Suprapubic skin (tissue), 4 donors: ENCODE data around the gene TYMP. TPM values are rescaled to one million over a fixed set of nuclear protein-coding genes. Genes with fewer than 3 reads are reported as not detected.

Experiments used
- DNase-seq, 2 donors: peaks; one replicate each; pipeline ENCODE4 v3.0.0-alpha.2; 2019; ENCODE audit warnings: low spot score in 2 of 2
- H3K27ac ChIP-seq: fragments of 200-600 bp; sonication (generic); one replicate; pipeline ENCODE4 v1.5.1; 2019
- H3K27me3 ChIP-seq: fragments of 200-600 bp; sonication (generic); one replicate; pipeline ENCODE4 v1.5.1; 2019
- H3K36me3 ChIP-seq: fragments of 200-600 bp; sonication (generic); one replicate; pipeline ENCODE4 v1.5.1; 2019
- H3K4me1 ChIP-seq: fragments of 200-600 bp; sonication (generic); one replicate; pipeline ENCODE4 v1.5.1; 2019
- H3K4me3 ChIP-seq: fragments of 200-600 bp; sonication (generic); one replicate; pipeline ENCODE4 v1.5.1; 2019; ENCODE audit warnings: mild to moderate bottlenecking
- H3K9me3 ChIP-seq: fragments of 200-600 bp; sonication (generic); one replicate; pipeline ENCODE4 v1.5.1; 2019
- CTCF ChIP-seq, 2 donors: fragments of 200-600 bp in 1 of 2; fragments of 450-650 bp in 1 of 2; sonication (generic) in 1 of 2; IDR thresholded peaks; one replicate each; pipeline ENCODE4 v1.5.1; 2016 to 2019; ENCODE audit warnings: antibody characterized with exemption in 2 of 2, mild to moderate bottlenecking in 1 of 2, moderate library complexity in 1 of 2
- EP300 ChIP-seq: sonication (generic); formaldehyde crosslinking; IDR thresholded peaks from one replicate; pipeline ENCODE4 v1.6.1; 2017; ENCODE audit warnings: antibody characterized with exemption
- POLR2A ChIP-seq, 2 donors: fragments of 450-650 bp; IDR thresholded peaks; one replicate each; pipeline ENCODE4 v1.6.1; 2017; ENCODE audit warnings: antibody characterized with exemption in 2 of 2, mild to moderate bottlenecking in 2 of 2, moderate library complexity in 2 of 2
- POLR2AphosphoS5 ChIP-seq, 3 donors: sonication (generic); formaldehyde crosslinking; IDR thresholded peaks; one replicate each; pipeline ENCODE4 v1.6.1; 2017; ENCODE audit warnings: antibody characterized with exemption in 3 of 3
- WGBS: methylation state at CpG from one replicate; pipeline ENCODE4 v1.1.5; 2018; 5-methylcytosine and 5-hydroxymethylcytosine counted together
- total RNA-seq, 4 donors: library from RNA; depleted of rRNA; stranded (reverse); fragments of >200 nt; gene quantifications; one replicate each; pipeline ENCODE4 v1.1.0, GENCODE V29; 2016

TYMP gene
- total RNA-seq, 4 donors from 2014 or later: 23.6 to 46.9 (median 30.8) TPM

DNA sequence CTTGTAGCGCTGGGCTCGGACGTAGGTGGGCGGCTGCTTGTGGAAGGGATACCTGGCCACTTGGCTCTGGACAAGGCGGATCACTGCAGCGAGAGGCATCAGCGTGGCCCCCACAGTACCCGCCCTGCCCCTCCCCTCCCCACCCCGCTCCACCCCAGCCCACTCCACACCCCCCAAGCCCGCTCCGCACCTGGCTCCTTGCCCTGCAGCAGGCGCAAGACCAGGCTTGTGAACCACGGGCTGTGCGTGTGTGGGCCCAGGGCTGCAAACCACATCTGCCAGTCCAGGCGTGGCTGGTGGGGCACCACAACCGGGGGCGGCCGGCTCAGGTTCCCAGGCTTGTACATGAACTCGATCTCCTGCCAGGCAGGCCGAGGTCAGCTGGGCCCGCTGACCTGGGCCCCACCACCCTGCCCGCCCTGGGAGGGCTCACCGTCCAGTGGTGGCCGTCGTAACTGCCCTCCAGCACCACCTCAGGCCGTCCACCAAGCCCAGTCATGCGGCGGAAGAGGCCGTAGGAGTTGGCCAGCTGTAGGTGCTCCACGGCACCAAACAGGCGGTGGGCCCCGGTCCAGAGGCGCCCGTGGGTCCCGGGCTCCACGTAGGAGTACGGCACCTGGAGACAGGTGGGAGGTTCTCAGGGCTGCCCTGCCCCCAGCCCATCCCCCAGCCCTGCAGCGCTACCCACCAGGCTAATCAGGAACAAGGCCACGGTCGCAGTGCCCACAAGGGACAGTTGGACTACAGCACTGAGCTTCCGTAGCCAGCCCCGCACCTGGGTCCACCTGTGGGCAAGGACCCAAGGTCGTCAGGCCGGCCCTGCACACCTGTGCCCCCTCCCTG, 25.2 kb downstream of the TYMP start:
- Histone ChIP-seq H3K27me3 (no peaks in the 10 kb centered on the region), H3K9me3 (no peaks in the 10 kb centered on the region), H3K27ac (no peak overlapping the region), H3K36me3 (peaks cover 37% of the 10 kb centered on the region), H3K4me3 (no peak overlapping the region), H3K4me1 (peaks cover 41% of the 10 kb centered on the region)
- WGBS: 85% methylated on average over 15 of the region's 44 CpGs
- no peak for TF ChIP-seq POLR2A (IDR thresholded peaks at IDR 0.05)
- TF ChIP-seq POLR2AphosphoS5 (IDR thresholded peaks at IDR 0.05): no peak
- no peak for TF ChIP-seq CTCF (IDR thresholded peaks at IDR 0.05)
- TF ChIP-seq EP300: no peak
- peak; percentile 68 to 79 for DNase-seq

DNA sequence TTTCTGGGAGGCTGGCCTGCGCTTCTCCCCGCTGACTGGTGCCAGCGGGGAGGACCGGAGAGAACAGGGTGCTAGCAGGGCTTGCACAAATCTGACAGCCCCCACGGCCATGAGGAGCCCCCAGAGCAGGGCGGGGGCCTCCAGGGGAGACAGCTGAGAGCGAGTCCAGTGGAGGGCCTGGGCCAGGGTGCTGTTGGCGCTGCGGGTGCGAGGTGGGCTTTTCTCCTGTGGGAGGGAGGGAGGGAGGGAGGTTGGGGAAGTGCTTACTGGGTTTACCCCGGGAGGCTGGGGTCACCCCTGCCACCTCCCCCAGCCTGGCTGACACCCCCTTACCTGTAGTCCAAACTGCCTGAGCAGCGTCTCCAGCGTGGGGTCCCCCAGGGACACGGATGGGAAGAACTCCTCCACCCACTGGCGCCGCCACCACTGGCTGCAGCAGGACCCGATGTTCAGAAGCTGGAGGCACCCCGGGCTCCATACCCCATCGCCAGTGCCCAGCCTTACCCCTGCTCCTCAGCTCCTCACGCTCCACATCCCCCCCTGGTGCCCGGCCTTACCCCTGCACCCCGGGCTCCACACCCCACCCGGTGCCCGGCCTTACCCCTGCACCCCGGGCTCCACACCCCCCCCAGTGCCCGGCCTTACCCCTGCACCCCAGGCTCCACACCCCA, 26.2 kb downstream of the TYMP start:
- Histone ChIP-seq H3K4me1 (peaks cover 33% of the 10 kb centered on the region), H3K9me3 (no peaks in the 10 kb centered on the region), H3K36me3 (peaks cover 37% of the 10 kb centered on the region), H3K4me3 (no peak overlapping the region), H3K27me3 (no peaks in the 10 kb centered on the region), H3K27ac (no peak overlapping the region)
- WGBS: 74% methylated on average over 17 of the region's 26 CpGs
- peak in 1 of 2 donors; percentile 67 for DNase-seq
- TF ChIP-seq POLR2A (IDR thresholded peaks at IDR 0.05): no peak
- no peak for TF ChIP-seq EP300
- no peak for TF ChIP-seq CTCF (IDR thresholded peaks at IDR 0.05)
- TF ChIP-seq POLR2AphosphoS5 (IDR thresholded peaks at IDR 0.05): no peak

DNA sequence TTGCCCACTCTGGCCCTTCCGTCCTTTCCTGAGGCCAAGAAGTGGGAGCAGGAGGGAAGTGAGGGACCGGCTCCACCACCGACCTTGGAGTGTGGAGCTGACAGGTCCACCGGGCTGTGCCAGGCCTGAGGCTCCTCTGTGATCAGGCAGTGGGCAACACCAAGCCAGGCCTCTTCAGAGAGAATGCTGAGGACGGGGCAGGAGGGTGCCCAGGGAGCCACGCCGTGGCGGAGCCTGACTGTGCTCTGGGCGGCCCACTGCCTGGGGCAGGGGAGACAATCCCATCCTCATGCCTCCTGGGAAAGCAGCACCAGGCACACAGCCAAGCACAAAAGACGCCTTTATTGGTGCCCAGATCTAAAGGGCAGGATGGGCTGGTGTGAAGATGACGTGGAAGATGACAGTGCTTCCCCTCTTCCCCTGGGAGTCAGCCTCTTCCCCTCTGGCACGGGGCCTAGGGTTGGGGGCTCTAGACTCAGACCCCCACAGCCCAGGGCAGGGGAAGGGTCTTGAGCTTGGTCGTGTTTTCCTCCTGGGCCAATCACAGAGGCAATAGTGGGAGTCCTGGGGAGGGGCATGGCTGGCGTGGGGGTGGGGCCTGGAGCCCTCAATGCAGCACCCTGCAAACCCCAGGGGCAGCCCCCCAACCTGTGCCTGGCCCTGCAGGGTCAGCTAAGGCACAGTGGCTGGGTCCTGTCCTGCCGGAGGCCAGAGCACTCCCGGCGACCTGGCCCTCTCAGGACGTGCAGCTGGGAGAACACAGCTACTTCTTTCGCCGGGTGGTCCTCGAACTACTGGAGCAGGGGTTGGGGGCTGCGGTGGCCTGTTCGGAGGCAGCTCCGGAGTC, 27.0 kb downstream of the TYMP start:
- H3K9me3 ChIP-seq: no peaks in the 10 kb centered on the region
- H3K36me3 ChIP-seq: peaks cover 37% of the 10 kb centered on the region
- no peak overlapping the region for H3K4me3 ChIP-seq
- H3K4me1 ChIP-seq: peaks cover 33% of the 10 kb centered on the region
- no peak overlapping the region for H3K27ac ChIP-seq
- 82% methylated on average over 9 of the region's 24 CpGs for WGBS
- H3K27me3 ChIP-seq: no peaks in the 10 kb centered on the region
- no peak for TF ChIP-seq POLR2AphosphoS5 (IDR thresholded peaks at IDR 0.05)
- no peak for TF ChIP-seq EP300
- TF ChIP-seq POLR2A (IDR thresholded peaks at IDR 0.05): no peak
- no peak for TF ChIP-seq CTCF (IDR thresholded peaks at IDR 0.05)
- DNase-seq: peak; percentile 64 to 67

GRCh38 chr22:50502096-50502495, 27.7 kb downstream of the TYMP start:
- Histone ChIP-seq H3K36me3 (peaks cover 37% of the 10 kb centered on the region), H3K4me3 (no peak overlapping the region), H3K27me3 (no peaks in the 10 kb centered on the region), H3K9me3 (no peaks in the 10 kb centered on the region), H3K4me1 (peaks cover 35% of the 10 kb centered on the region), H3K27ac (no peak overlapping the region)
- TF ChIP-seq EP300 (no peak), POLR2AphosphoS5 (IDR thresholded peaks at IDR 0.05) (no peak), POLR2A (IDR thresholded peaks at IDR 0.05) (no peak), CTCF (IDR thresholded peaks at IDR 0.05) (no peak)
- peak in 1 of 2 donors; percentile 74 for DNase-seq
- 83% methylated on average over 5 of the region's 6 CpGs for WGBS
